Kidney (tissue), 14 donors: Measurements from ENCODE around the gene RNF145. TPM values are rescaled to one million over a fixed set of nuclear protein-coding genes. Genes with fewer than 3 reads are reported as not detected.
"Not testable (repeated sequence)": the region's sequence is repeated elsewhere in the genome, so short reads cannot be mapped to it uniquely, and the experiment has no call there.

ENCODE experiments used
- DNase-seq, 5 donors: peaks; one replicate each; pipeline ENCODE4 v3.0.0-alpha.2; 2013 to 2020
- FAIRE-seq: peaks from 2 replicates; lab custom pipeline; 2012; peaks lifted over from hg19 to GRCh38; lab: Jason Lieb, UNC
- H3K27ac ChIP-seq, 2 donors: one replicate each; pipeline ENCODE4 v1.7.0; 2013; ENCODE audit warnings: low read depth in 2 of 2, low read length in 2 of 2, inconsistent platforms in 1 of 2
- H3K27me3 ChIP-seq: one replicate; pipeline ENCODE4 v1.7.1; 2013; ENCODE audit warnings: low read length, inconsistent platforms; ENCODE audit not compliant: control insufficient read depth, insufficient read depth
- H3K36me3 ChIP-seq, 3 donors: one replicate each; pipeline versions ENCODE4 v1.7.0 to v1.7.1; 2013; ENCODE audit warnings: low read length in 3 of 3, control low read depth in 1 of 3, inconsistent platforms in 1 of 3; ENCODE audit not compliant: insufficient read depth in 3 of 3, control insufficient read depth in 2 of 3
- H3K4me1 ChIP-seq, 3 donors: one replicate each; pipeline versions ENCODE4 v1.7.0 to v1.7.1; 2013; ENCODE audit warnings: low read length in 3 of 3, inconsistent platforms in 1 of 3, low read depth in 1 of 3; ENCODE audit not compliant: control insufficient read depth in 2 of 3, insufficient read depth in 2 of 3
- H3K4me3 ChIP-seq, 3 donors: one replicate each; pipeline versions ENCODE4 v1.7.0 to v1.8.1; 2013; ENCODE audit warnings: low read length in 3 of 3, control low read depth in 1 of 3, inconsistent platforms in 1 of 3
- H3K9ac ChIP-seq, 3 donors: one replicate each; pipeline versions ENCODE4 v1.7.0 to v1.7.1; 2013; ENCODE audit warnings: low read length in 3 of 3, control low read depth in 1 of 3, inconsistent platforms in 1 of 3
- H3K9me3 ChIP-seq, 3 donors: one replicate each; pipeline versions ENCODE4 v1.7.0 to v1.7.1; 2013; ENCODE audit warnings: low read length in 3 of 3, control low read depth in 1 of 3, inconsistent platforms in 1 of 3; ENCODE audit not compliant: control insufficient read depth in 2 of 3, insufficient read depth in 1 of 3
- intact Hi-C: fragments of 100-400 bp; cut with DNase I; formaldehyde crosslinking; loops from one replicate; pipeline ENCODE4 v1.11.1; 2022
- polyA plus RNA-seq: library from polyadenylated mRNA; stranded (reverse); fragments of 350-450 nt; fragmentation: Illumina TruSeq; extraction: RNeasy Lipid Tissue Mini Kit (QIAGEN cat#74804); gene quantifications from one replicate; pipeline ENCODE4 v1.2.3, GENCODE V29; 2014; ENCODE audit warnings: low read depth, low replicate concordance; ENCODE audit not compliant: insufficient read depth
- total RNA-seq: library from RNA; stranded (reverse); fragmentation: NEBNext Ultra II Directional; extraction: Animal tissue kit (Norgen Biotek cat#: 25700); gene quantifications from one replicate; pipeline ENCODE4 v1.2.1, GENCODE V29; 2021
- TF ChIP-seq, protein P1 (sequence below): IDR thresholded peaks from 3 replicates; pipeline ENCODE4 v1.5.1; 2012; ENCODE audit warnings: mild to moderate bottlenecking, moderate library complexity, borderline replicate concordance; ENCODE audit not compliant: insufficient read depth; ENCODE audit errors: extremely low read depth
- donor health status: control.
- donor health status: control.
- donor health status: control.
- donor health status: control.
- donor health status: control.
- donor health status: DM: yes; HTN: yes; CAD: no.
- donor health status: Normal renal cell carcinoma (clear cell type).

The RNF145 gene
- total and polyA plus RNA-seq, 2 donors from 2014 or later, result 29.6 to 66.5 TPM

DNA sequence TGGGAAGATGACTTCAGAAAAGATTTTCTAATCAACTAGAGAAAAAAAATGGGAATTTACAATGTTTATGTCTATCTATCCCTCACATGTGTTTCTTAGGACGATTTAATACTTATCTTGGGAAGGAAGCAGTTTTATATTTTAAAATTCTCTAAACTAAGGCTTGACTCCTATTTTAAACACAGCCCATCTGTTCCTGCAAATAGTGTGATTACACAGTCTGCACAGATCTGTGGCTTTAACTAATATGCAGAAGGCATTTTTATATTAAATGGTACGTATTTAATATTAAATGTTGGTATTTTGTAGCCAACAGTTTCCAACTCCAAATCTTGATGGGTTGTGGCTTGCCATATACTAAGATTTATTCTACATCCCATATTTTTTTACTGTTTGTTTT, 56.5 kb downstream of the RNF145 start:
- H3K9ac ChIP-seq, result no peak overlapping the region
- DNase-seq, result no peak
- H3K4me3 ChIP-seq, result no peak overlapping the region
- H3K4me1 ChIP-seq, result no peaks in the 10 kb centered on the region
- H3K36me3 ChIP-seq, result no peaks in the 10 kb centered on the region
- H3K27me3 ChIP-seq, result no peaks in the 10 kb centered on the region
- intact Hi-C loops, result loop anchor here (10.0 kb wide), 1 partner anchor 112 kb away; the partner anchor contains the start of gene UBLCP1
- TF ChIP-seq, protein P1, sequence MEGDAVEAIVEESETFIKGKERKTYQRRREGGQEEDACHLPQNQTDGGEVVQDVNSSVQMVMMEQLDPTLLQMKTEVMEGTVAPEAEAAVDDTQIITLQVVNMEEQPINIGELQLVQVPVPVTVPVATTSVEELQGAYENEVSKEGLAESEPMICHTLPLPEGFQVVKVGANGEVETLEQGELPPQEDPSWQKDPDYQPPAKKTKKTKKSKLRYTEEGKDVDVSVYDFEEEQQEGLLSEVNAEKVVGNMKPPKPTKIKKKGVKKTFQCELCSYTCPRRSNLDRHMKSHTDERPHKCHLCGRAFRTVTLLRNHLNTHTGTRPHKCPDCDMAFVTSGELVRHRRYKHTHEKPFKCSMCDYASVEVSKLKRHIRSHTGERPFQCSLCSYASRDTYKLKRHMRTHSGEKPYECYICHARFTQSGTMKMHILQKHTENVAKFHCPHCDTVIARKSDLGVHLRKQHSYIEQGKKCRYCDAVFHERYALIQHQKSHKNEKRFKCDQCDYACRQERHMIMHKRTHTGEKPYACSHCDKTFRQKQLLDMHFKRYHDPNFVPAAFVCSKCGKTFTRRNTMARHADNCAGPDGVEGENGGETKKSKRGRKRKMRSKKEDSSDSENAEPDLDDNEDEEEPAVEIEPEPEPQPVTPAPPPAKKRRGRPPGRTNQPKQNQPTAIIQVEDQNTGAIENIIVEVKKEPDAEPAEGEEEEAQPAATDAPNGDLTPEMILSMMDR, result no peak
- H3K27ac ChIP-seq, result no peak overlapping the region
- H3K9me3 ChIP-seq, result no peaks in the 10 kb centered on the region
- no peak for FAIRE-seq

- no peaks in the 10 kb centered on the region for H3K9me3 ChIP-seq
- H3K27ac ChIP-seq, result no peak overlapping the region
- no peaks in the 10 kb centered on the region for H3K36me3 ChIP-seq
- H3K4me1 ChIP-seq, result no peaks in the 10 kb centered on the region
- TF ChIP-seq, protein P1, result no peak
- no peaks in the 10 kb centered on the region for H3K27me3 ChIP-seq
- DNase-seq (no peak), FAIRE-seq (no peak)
- intact Hi-C loops, result no loop called here
- no peak overlapping the region for H3K9ac ChIP-seq
- H3K4me3 ChIP-seq, result no peak overlapping the region
These were observed 60.3 kb downstream of the RNF145 start for GRCh38 chr5:159149085-159149484.

DNA sequence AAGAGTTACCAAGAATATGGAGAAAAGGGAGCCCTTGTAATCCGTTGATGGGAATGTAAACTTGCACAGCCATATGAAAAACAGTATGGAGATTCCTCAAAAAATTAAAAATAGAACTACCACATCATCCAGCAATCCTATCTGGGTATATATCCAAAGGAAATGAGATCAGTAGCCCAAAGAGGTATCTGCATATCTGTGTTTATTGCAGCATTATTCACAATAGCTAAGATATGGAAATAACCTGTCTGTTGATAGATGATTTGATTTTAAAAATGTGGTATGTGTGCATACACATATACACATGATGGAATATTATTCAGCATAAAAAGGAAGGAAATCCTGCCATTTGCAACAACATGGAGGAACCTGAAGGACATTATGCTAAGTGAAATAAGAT, 61.4 kb downstream of the RNF145 start:
- DNase-seq (no peak), FAIRE-seq (no peak)
- no peaks in the 10 kb centered on the region for H3K27me3 ChIP-seq
- no peaks in the 10 kb centered on the region for H3K4me1 ChIP-seq
- H3K4me3 ChIP-seq, result no peak overlapping the region
- no peak overlapping the region for H3K9ac ChIP-seq
- intact Hi-C loops, result no loop called here
- TF ChIP-seq, protein P1, result no peak
- H3K27ac ChIP-seq, result no peak overlapping the region
- no peaks in the 10 kb centered on the region for H3K9me3 ChIP-seq
- no peaks in the 10 kb centered on the region for H3K36me3 ChIP-seq

GRCh38 chr5:159146839-159147238, 62.5 kb downstream of the RNF145 start:
- FAIRE-seq, result no peak

DNA sequence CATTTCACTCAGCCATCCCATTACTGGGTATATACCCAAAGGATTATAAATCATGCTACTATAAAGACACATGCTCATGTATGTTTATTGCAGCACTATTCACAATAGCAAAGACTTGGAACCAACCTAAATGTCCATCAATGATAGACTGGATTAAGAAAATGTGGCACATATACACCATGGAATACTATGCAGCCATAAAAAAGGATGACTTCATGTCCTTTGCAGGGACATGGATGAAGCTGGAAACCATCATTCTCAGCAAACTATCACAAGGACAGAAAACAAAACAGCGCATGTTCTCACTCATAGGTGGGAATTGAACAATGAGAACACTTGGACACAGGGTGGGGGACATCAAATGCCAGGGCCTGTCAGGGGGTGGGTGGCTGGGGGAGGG, 64.2 kb downstream of the RNF145 start:
- intact Hi-C loops, H3K4me3 ChIP-seq, H3K4me1 ChIP-seq, H3K36me3 ChIP-seq, FAIRE-seq, H3K9me3 ChIP-seq, H3K27me3 ChIP-seq, H3K27ac ChIP-seq, H3K9ac ChIP-seq, DNase-seq: not testable (repeated sequence)

More at GRCh38 chr5:159146839-159147238, 62.5 kb downstream of the RNF145 start:
- Histone ChIP-seq H3K27ac (no peak overlapping the region), H3K9ac (no peak overlapping the region), H3K4me1 (no peaks in the 10 kb centered on the region), H3K9me3 (no peaks in the 10 kb centered on the region), H3K36me3 (no peaks in the 10 kb centered on the region), H3K4me3 (no peak overlapping the region), H3K27me3 (no peaks in the 10 kb centered on the region)
- intact Hi-C loops, result no loop called here
- TF ChIP-seq, protein P1, result no peak
- peak in 1 of 5 donors; percentile 17 for DNase-seq
